Mesenchymal stem cell (in vitro differentiated cells and primary cell): ENCODE results near the gene SPRED2.

ENCODE experiments used
- DNase-seq: peaks from one replicate; pipeline ENCODE4 v3.0.0-alpha.2; 2013
- H2AFZ ChIP-seq: one replicate; pipeline ENCODE4 v1.6.1; 2013; ENCODE audit warnings: low read depth, mild to moderate bottlenecking, control low read depth, inconsistent platforms, low read length, moderate library complexity
- H2AK5ac ChIP-seq: 2 replicates; pipeline ENCODE4 v1.6.1; 2013; ENCODE audit warnings: low read length, moderate library complexity, mild to moderate bottlenecking, inconsistent platforms; ENCODE audit not compliant: severe bottlenecking
- H2BK120ac ChIP-seq: one replicate; pipeline ENCODE4 v1.6.1; 2013; ENCODE audit warnings: low read depth, mild to moderate bottlenecking, inconsistent platforms, low read length, moderate library complexity
- H2BK12ac ChIP-seq, 2 experiments: one replicate each; pipeline ENCODE4 v1.6.1; 2013; ENCODE audit warnings: inconsistent platforms in 2 of 2, low read length in 2 of 2, mild to moderate bottlenecking in 2 of 2, moderate library complexity in 2 of 2, control low read depth in 1 of 2
- H2BK15ac ChIP-seq: one replicate; pipeline ENCODE4 v1.6.1; 2013; ENCODE audit warnings: mild to moderate bottlenecking, low read depth, inconsistent platforms; ENCODE audit not compliant: poor library complexity, severe bottlenecking
- H2BK5ac ChIP-seq: 2 replicates; pipeline ENCODE4 v1.6.1; 2013; ENCODE audit warnings: low read depth, mild to moderate bottlenecking, low read length, control low read depth, inconsistent platforms; ENCODE audit not compliant: poor library complexity, severe bottlenecking
- H3K14ac ChIP-seq, 2 experiments: one replicate each; pipeline ENCODE4 v1.6.1; 2013; ENCODE audit warnings: inconsistent platforms in 2 of 2, low read length in 2 of 2, control low read depth in 1 of 2, mild to moderate bottlenecking in 1 of 2, moderate library complexity in 1 of 2
- H3K18ac ChIP-seq, 2 experiments: one replicate each; pipeline ENCODE4 v1.6.1; 2013; ENCODE audit warnings: inconsistent platforms in 2 of 2, low read length in 2 of 2, control low read depth in 1 of 2, low read depth in 1 of 2, mild to moderate bottlenecking in 1 of 2
- H3K23ac ChIP-seq, 2 experiments: one replicate each; pipeline ENCODE4 v1.6.1; 2013; ENCODE audit warnings: inconsistent platforms in 2 of 2, low read length in 2 of 2, mild to moderate bottlenecking in 2 of 2, moderate library complexity in 2 of 2, control low read depth in 1 of 2
- H3K27ac ChIP-seq: 2 replicates; pipeline ENCODE4 v1.5.1; 2013; ENCODE audit warnings: mild to moderate bottlenecking, moderate library complexity, low read length, control low read depth, inconsistent platforms; ENCODE audit not compliant: poor library complexity, severe bottlenecking
- H3K27me3 ChIP-seq, 2 experiments: 2 replicates each; pipeline versions ENCODE4 v1.6.1 to v1.7.0; 2013; ENCODE audit warnings: low read length in 2 of 2, mild to moderate bottlenecking in 2 of 2, moderate library complexity in 2 of 2, control low read depth in 1 of 2, inconsistent platforms in 1 of 2; ENCODE audit not compliant: control insufficient read depth in 1 of 2, insufficient read depth in 1 of 2
- H3K36me3 ChIP-seq, 2 experiments: 2 replicates each; pipeline versions ENCODE4 v1.6.1 to v1.7.0; 2013; ENCODE audit warnings: low read length in 2 of 2, control low read depth in 1 of 2, inconsistent platforms in 1 of 2, low read depth in 1 of 2, mild to moderate bottlenecking in 1 of 2; ENCODE audit not compliant: insufficient read depth in 2 of 2, control insufficient read depth in 1 of 2
- H3K4ac ChIP-seq, 2 experiments: one replicate each; pipeline ENCODE4 v1.6.1; 2013; ENCODE audit warnings: inconsistent platforms in 2 of 2, low read length in 2 of 2, mild to moderate bottlenecking in 2 of 2, moderate library complexity in 2 of 2, control low read depth in 1 of 2, low read depth in 1 of 2
- H3K4me1 ChIP-seq: 2 replicates; pipeline ENCODE4 v1.6.1; 2013; ENCODE audit warnings: low read depth, low read length, control low read depth; ENCODE audit not compliant: control insufficient read depth, insufficient read depth
- H3K4me2 ChIP-seq: 2 replicates; pipeline ENCODE4 v1.6.1; 2013; ENCODE audit warnings: low read length, mild to moderate bottlenecking, inconsistent platforms; ENCODE audit not compliant: poor library complexity, severe bottlenecking
- H3K4me3 ChIP-seq, 2 experiments: 2 replicates each; pipeline versions ENCODE4 v1.5.1 to v1.7.0; 2013; ENCODE audit warnings: low read length in 2 of 2, mild to moderate bottlenecking in 2 of 2, control low read depth in 1 of 2, low read depth in 1 of 2; ENCODE audit not compliant: insufficient read depth in 1 of 2
- H3K79me1 ChIP-seq: replicated peaks from 2 replicates; pipeline ENCODE4 v1.6.1; 2013; ENCODE audit warnings: mild to moderate bottlenecking, control low read depth, low read length, inconsistent platforms; ENCODE audit not compliant: poor library complexity, severe bottlenecking
- H3K9ac ChIP-seq: 2 replicates; pipeline ENCODE4 v1.7.0; 2013; ENCODE audit warnings: mild to moderate bottlenecking, low read length, moderate library complexity
- H3K9me3 ChIP-seq: 2 replicates; pipeline ENCODE4 v1.7.0; 2013; ENCODE audit warnings: mild to moderate bottlenecking, low read length; ENCODE audit not compliant: control insufficient read depth
- H4K8ac ChIP-seq: one replicate; pipeline ENCODE4 v1.6.1; 2013; ENCODE audit warnings: inconsistent platforms, mild to moderate bottlenecking, low read length, moderate library complexity
- H4K91ac ChIP-seq: one replicate; pipeline ENCODE4 v1.6.1; 2013; ENCODE audit warnings: mild to moderate bottlenecking, low read length, inconsistent platforms
- WGBS: methylation state at CpG from one replicate; pipeline ENCODE4 v1.1.7; 2013; ENCODE audit warnings: mixed read lengths; 5-methylcytosine and 5-hydroxymethylcytosine counted together

The SPRED2 gene

DNA sequence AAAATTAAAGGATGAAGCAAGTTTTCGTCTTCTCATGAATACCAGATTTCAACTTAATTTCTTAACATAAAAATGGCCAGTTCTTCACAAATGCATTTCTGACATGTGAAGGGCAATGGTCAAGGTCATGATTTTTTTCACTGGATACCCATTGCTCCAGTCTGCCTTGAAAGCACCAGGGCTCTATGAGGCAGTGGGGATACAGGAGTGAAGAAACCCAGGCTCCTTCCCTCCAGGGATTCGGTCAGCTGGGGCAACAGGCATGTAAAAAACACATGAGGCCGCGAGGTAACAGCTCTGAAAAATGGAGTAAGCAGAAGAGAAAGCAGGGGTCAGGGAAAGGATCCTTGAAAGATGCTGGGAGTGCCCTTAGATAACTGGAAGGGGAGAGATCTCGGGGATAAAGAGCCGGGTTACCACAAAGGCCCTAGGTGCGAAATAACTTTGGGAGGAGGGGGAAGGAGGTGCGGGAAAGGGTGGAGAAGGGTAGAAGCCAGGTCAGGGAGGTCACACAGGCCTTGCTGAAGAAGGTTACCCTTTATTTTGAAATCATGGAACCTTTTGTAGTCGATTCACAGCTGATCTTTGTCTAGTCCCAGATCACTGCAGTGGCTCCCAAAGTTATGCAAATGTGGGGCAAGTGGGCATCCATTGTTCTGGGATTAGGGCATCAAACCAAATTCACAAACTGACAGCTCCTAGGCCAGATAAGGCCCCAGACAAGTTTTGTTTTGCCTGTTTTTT is 5.2 kb upstream of the SPRED2 start:
- H2AK5ac ChIP-seq, result peak overlapping the region; percentile 85
- H3K9ac ChIP-seq, result peak overlapping the region; percentile 94
- no peaks in the 10 kb centered on the region for H3K27me3 ChIP-seq
- peak overlapping the region in 1 of 2 experiments; percentile 80 for H3K4me3 ChIP-seq
- peak overlapping the region; percentile 34 for H3K27ac ChIP-seq
- peak overlapping the region; percentile 82 to 84 for H3K18ac ChIP-seq
- H3K9me3 ChIP-seq, result no peaks in the 10 kb centered on the region
- no peak overlapping the region for H2BK5ac ChIP-seq
- H3K4me2 ChIP-seq, result no peak overlapping the region
- peak overlapping the region; percentile 24 to 57 for H3K4ac ChIP-seq
- peak overlapping the region; percentile 49 for H4K91ac ChIP-seq
- no peak overlapping the region for H2AFZ ChIP-seq
- peaks cover 8% of the 10 kb centered on the region for H3K79me1 ChIP-seq
- H3K36me3 ChIP-seq, result no peaks in the 10 kb centered on the region
- no peak overlapping the region for H3K23ac ChIP-seq
- no peak overlapping the region for H3K14ac ChIP-seq
- peak overlapping the region; percentile 94 for H2BK120ac ChIP-seq
- H3K4me1 ChIP-seq, result peaks cover 5% of the 10 kb centered on the region
- peak overlapping the region; percentile 61 for H2BK15ac ChIP-seq
- peak; percentile 56 for DNase-seq
- H4K8ac ChIP-seq, result peak overlapping the region; percentile 91
- H2BK12ac ChIP-seq, result peak overlapping the region; percentile 91 to 96
- WGBS, result 35% methylated on average over 8 of the region's 9 CpGs

DNA sequence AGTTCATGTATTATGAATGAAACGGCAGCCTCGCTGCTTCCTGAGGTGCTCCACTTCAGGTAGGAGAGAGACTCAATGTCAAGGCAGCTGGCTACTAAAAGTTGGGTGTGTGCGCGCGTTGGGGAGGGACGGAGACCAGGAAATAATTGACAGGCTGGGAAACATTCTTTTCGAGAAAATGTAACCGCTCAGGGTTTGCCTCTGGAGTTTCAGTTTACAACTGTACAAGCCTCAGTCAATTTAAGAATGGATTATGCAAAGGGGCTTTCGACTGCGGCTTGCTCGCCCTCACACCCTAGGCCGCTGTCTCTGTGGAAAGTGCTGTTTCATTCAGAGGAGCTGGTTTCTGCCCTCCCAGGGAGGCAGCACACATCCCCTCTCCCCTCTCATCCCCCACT is 4.4 kb upstream of the SPRED2 start:
- peak overlapping the region in 1 of 2 experiments; percentile 46 for H3K23ac ChIP-seq
- H3K4me2 ChIP-seq, result peak overlapping the region; percentile 60
- H2BK120ac ChIP-seq, result peak overlapping the region; percentile 11
- peaks cover 8% of the 10 kb centered on the region for H3K79me1 ChIP-seq
- peaks cover 5% of the 10 kb centered on the region for H3K4me1 ChIP-seq
- no peaks in the 10 kb centered on the region for H3K9me3 ChIP-seq
- peak overlapping the region; percentile 12 for H4K91ac ChIP-seq
- peak overlapping the region; percentile 98 for H3K27ac ChIP-seq
- no peak for DNase-seq
- peak overlapping the region; percentile 78 for H4K8ac ChIP-seq
- peak overlapping the region; percentile 62 to 90 for H3K4ac ChIP-seq
- peak overlapping the region; percentile 69 to 80 for H3K4me3 ChIP-seq
- no peaks in the 10 kb centered on the region for H3K36me3 ChIP-seq
- no peaks in the 10 kb centered on the region for H3K27me3 ChIP-seq
- H2BK5ac ChIP-seq, result no peak overlapping the region
- H3K14ac ChIP-seq, result no peak overlapping the region
- no peak overlapping the region for H2AFZ ChIP-seq
- WGBS, result under 1% methylated on average over 12 of the region's 12 CpGs
- H3K18ac ChIP-seq, result peak overlapping the region; percentile 47 to 61
- peak overlapping the region in 1 of 2 experiments; percentile 84 for H2BK12ac ChIP-seq
- no peak overlapping the region for H2BK15ac ChIP-seq
- no peak overlapping the region for H2AK5ac ChIP-seq
- H3K9ac ChIP-seq, result peak overlapping the region; percentile 94

DNA sequence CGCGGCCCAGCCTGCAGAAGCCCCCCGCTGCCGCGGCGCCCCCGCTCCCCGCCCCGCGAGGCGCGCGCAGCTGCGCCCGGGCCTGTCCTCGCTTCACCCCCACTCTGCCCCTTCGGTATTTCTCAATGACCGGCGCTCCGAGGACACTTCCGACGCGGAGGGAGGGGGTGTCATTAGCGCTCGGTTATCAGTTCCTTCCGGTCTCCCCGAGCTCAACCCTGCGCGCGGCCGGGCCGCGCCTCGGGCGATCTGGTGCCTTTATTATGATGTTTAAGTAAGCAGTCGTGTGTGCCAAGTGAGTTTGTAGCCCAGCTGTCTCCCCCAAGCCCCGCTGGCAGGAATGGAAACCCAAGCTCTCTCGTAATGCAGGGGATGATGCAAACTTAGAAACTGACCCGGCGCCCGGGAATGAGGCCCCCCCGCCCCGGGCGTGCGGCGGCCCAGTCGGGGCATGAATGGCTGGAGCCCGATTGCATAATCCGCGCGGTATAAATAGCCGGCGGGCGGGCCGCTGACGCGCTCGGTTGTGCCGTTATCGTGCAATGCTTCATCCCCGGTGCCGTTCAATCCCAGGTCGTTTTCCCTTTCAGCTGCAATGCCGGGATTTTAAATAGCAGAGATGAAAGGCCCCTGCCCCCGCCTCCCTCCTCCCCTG is 3.9 kb upstream of the SPRED2 start:
- no peaks in the 10 kb centered on the region for H3K36me3 ChIP-seq
- H3K4me2 ChIP-seq, result peak overlapping the region; percentile 60
- peak overlapping the region in 1 of 2 experiments; percentile 28 for H3K14ac ChIP-seq
- H3K9ac ChIP-seq, result peak overlapping the region; percentile 94
- H3K4me1 ChIP-seq, result peaks cover 5% of the 10 kb centered on the region
- H2BK5ac ChIP-seq, result peak overlapping the region; percentile 81
- peak overlapping the region; percentile 95 for H2BK120ac ChIP-seq
- H3K23ac ChIP-seq, result no peak overlapping the region
- peak; percentile 98 for DNase-seq
- no peak overlapping the region for H2AFZ ChIP-seq
- H3K79me1 ChIP-seq, result peaks cover 8% of the 10 kb centered on the region
- WGBS, result under 1% methylated on average over 58 of the region's 65 CpGs
- H2BK15ac ChIP-seq, result peak overlapping the region; percentile 29
- H4K8ac ChIP-seq, result peak overlapping the region; percentile 67
- peak overlapping the region; percentile 69 to 80 for H3K4me3 ChIP-seq
- no peaks in the 10 kb centered on the region for H3K9me3 ChIP-seq
- peak overlapping the region in 1 of 2 experiments; percentile 61 for H2BK12ac ChIP-seq
- H3K4ac ChIP-seq, result peak overlapping the region in 1 of 2 experiments; percentile 91
- H2AK5ac ChIP-seq, result no peak overlapping the region
- no peaks in the 10 kb centered on the region for H3K27me3 ChIP-seq
- peak overlapping the region; percentile 98 for H3K27ac ChIP-seq
- peak overlapping the region; percentile 65 for H4K91ac ChIP-seq
- H3K18ac ChIP-seq, result peak overlapping the region; percentile 79 to 89

DNA sequence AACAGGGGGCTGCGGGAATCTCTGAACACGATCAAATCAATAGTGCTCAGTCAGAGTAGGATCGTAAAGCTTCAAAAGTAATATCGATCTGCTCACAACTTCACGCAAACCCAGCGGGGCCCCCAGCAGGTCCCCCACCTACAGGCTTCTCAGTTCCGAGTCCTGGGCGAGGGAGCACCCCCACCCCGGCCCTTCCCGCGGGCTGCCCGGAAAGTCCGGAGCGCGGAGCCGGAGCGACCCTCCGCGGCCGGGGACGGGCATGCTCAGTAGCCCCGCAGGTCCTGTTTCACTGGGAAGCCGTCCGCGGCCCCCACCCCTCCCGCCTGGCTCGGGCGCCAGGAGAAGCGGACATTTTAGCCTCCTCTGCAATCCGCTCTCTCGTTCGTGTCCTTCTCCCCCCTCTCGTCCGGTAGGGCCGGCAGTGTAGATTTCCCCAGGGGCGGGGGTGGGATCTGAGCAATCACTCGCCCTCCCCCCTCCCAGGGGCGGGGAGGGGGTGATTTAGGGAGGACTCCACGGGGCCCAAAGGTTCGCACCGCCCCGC is 3.3 kb upstream of the SPRED2 start:
- Histone ChIP-seq H2BK15ac (peak overlapping the region; percentile 70), H3K27me3 (no peaks in the 10 kb centered on the region), H4K91ac (peak overlapping the region; percentile 65), H3K4me2 (peak overlapping the region; percentile 60), H3K27ac (peak overlapping the region; percentile 98), H2BK120ac (peak overlapping the region; percentile 95), H3K23ac (no peak overlapping the region), H2AK5ac (no peak overlapping the region), H3K36me3 (no peaks in the 10 kb centered on the region), H3K9me3 (no peaks in the 10 kb centered on the region), H2AFZ (no peak overlapping the region), H3K79me1 (peaks cover 8% of the 10 kb centered on the region), H3K18ac (peak overlapping the region; percentile 79 to 89), H3K4me1 (peaks cover 5% of the 10 kb centered on the region), H3K9ac (peak overlapping the region; percentile 94), H3K4ac (peak overlapping the region in 1 of 2 experiments; percentile 91), H2BK5ac (peak overlapping the region; percentile 81), H3K14ac (peak overlapping the region; percentile 28 to 31), H3K4me3 (peak overlapping the region; percentile 69 to 80), H4K8ac (peak overlapping the region; percentile 85), H2BK12ac (peak overlapping the region in 1 of 2 experiments; percentile 61)
- 1% methylated on average over 29 of the region's 42 CpGs for WGBS
- DNase-seq, result peak; percentile 91
